ENCODE data around the gene EXD1.

DNA sequence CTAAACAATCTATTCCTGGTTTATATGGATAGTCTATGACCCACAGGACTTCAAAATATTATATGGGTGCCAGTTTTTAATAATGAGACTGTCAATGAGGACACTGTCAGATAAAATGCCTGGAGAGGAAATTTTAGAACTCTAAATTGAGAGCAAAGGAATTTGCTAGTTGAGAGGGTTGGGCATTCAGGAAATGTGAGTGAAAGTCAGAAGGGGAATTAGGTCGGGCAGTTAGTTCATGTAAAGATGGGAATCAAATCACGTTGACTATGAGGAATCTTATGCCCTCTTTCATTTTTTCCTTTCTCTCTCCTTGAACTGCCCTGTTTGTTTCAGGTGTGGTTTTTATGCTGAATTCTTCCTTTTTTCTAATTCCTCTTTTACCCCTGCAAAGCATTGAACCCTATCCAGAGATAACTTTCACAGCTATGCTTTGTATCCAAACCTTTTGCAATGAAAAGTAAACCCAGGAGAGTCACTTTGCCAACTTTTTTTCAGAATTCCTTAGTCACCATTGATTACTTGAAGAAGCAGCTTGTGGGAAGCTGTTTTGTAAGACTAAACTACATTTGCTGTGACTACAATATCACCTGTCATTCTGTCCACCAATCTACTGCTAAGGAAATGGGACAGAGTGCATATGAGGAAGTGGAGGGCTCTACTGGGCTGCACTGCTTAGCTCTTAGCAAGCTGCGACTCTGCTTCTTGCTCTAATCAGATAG lies 28.4 kb upstream of the EXD1 start:
- TF ChIP-seq SREBF2 (IDR thresholded peaks at IDR 0.05), result no peak
- no peak for TF ChIP-seq POLR2A (IDR thresholded peaks at IDR 0.05; ENCODE audit: low read length)
- TF ChIP-seq, protein P1, sequence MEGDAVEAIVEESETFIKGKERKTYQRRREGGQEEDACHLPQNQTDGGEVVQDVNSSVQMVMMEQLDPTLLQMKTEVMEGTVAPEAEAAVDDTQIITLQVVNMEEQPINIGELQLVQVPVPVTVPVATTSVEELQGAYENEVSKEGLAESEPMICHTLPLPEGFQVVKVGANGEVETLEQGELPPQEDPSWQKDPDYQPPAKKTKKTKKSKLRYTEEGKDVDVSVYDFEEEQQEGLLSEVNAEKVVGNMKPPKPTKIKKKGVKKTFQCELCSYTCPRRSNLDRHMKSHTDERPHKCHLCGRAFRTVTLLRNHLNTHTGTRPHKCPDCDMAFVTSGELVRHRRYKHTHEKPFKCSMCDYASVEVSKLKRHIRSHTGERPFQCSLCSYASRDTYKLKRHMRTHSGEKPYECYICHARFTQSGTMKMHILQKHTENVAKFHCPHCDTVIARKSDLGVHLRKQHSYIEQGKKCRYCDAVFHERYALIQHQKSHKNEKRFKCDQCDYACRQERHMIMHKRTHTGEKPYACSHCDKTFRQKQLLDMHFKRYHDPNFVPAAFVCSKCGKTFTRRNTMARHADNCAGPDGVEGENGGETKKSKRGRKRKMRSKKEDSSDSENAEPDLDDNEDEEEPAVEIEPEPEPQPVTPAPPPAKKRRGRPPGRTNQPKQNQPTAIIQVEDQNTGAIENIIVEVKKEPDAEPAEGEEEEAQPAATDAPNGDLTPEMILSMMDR (IDR thresholded peaks at IDR 0.05), result no peak
- no peak for TF ChIP-seq NPAS2 (CRISPR knock-in tag; IDR thresholded peaks at IDR 0.05; ENCODE audit: borderline replicate concordance)
- TF ChIP-seq POLR2AphosphoS2 (conservative IDR thresholded peaks at IDR 0.05; ENCODE audit: low read length), result no peak
- TF ChIP-seq RNF2 (IDR thresholded peaks at IDR 0.05; ENCODE audit: borderline replicate concordance, low read depth), result no peak
- TF ChIP-seq MYC (IDR thresholded peaks at IDR 0.05; ENCODE audit: borderline replicate concordance, low read length), result no peak
- TF ChIP-seq, protein P2, sequence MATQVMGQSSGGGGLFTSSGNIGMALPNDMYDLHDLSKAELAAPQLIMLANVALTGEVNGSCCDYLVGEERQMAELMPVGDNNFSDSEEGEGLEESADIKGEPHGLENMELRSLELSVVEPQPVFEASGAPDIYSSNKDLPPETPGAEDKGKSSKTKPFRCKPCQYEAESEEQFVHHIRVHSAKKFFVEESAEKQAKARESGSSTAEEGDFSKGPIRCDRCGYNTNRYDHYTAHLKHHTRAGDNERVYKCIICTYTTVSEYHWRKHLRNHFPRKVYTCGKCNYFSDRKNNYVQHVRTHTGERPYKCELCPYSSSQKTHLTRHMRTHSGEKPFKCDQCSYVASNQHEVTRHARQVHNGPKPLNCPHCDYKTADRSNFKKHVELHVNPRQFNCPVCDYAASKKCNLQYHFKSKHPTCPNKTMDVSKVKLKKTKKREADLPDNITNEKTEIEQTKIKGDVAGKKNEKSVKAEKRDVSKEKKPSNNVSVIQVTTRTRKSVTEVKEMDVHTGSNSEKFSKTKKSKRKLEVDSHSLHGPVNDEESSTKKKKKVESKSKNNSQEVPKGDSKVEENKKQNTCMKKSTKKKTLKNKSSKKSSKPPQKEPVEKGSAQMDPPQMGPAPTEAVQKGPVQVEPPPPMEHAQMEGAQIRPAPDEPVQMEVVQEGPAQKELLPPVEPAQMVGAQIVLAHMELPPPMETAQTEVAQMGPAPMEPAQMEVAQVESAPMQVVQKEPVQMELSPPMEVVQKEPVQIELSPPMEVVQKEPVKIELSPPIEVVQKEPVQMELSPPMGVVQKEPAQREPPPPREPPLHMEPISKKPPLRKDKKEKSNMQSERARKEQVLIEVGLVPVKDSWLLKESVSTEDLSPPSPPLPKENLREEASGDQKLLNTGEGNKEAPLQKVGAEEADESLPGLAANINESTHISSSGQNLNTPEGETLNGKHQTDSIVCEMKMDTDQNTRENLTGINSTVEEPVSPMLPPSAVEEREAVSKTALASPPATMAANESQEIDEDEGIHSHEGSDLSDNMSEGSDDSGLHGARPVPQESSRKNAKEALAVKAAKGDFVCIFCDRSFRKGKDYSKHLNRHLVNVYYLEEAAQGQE (IDR thresholded peaks at IDR 0.05), result no peak
- TF ChIP-seq JUNB (IDR thresholded peaks at IDR 0.05), result no peak

All from A549 (cell line).